ENCODE results near the gene NAALADL2. TPM values are rescaled to one million over a fixed set of nuclear protein-coding genes. Genes with fewer than 3 reads are reported as not detected.
"Not testable (repeated sequence)": the region's sequence is repeated elsewhere in the genome, so short reads cannot be mapped to it uniquely, and the experiment has no call there.

Gene NAALADL2
- total RNA-seq, 1 experiment from 2014 or later: 0.63 TPM

DNA sequence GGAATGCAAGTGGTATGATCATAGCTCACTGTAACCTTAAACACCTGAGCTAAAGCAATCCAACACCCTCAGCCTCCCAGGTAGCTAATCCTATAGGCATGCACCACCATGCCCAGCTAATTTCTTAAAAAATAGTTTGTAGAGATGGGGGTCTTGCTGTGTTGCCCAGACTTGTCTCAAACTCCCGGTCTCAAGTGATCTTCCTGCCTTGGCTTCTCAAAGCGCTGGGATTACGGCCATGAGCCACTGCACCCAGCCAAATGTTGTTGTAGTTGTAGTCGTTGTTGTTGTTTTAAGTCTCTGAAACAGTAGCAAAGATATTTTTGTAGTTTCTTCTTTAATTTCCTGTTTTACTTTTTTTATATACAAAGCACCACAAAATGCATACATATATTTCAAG lies 616.6 kb downstream of the NAALADL2 start:
- DNase-seq (ENCODE audit: low read depth): no peak

DNA sequence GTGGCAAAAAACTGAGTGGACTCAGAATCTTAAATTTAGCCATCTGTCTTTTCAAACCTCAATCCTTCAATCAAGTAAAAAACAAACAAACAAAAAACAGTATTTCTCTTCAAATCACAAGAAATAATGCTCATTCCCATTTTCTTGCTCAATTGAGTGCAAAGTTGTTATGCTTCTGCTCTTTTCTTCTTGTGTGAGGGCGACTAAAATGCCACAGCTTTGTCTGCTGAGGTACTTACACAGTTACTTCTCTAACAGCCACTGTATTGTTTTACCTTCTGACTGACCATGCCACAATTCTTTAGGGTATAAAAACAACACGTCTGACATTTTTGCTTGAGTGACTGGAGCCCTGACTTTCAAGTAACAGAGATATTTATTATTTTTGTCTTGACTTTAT lies 617.4 kb downstream of the NAALADL2 start:
- no peak for DNase-seq (ENCODE audit: low read depth)

DNA sequence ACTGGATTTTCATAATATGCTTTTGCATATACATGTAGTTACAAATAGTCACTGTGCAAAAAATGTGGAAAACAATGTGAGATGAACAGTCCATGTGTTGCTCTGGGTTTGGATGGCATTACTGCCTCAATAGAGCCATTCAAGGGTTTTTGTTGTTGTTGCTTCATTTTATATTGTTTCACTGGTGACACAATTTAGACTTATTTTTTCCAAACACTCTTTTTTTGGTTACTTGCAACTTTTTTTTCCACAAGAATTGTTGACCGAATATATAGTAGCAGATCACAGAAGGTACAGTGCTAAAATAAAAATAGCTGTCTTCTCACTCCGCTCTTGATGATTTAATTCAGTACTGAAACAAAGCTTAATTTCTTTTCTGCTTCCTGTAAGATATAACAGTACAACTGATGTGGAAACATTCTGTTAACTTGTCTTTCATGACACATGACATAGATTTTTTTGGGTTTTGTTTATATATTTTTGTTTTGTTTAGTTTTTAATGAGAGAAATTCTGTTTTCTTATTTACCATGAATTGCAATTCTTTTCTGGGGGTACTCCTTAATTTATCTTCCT lies 618.6 kb downstream of the NAALADL2 start:
- no peak for DNase-seq (ENCODE audit: low read depth)

DNA sequence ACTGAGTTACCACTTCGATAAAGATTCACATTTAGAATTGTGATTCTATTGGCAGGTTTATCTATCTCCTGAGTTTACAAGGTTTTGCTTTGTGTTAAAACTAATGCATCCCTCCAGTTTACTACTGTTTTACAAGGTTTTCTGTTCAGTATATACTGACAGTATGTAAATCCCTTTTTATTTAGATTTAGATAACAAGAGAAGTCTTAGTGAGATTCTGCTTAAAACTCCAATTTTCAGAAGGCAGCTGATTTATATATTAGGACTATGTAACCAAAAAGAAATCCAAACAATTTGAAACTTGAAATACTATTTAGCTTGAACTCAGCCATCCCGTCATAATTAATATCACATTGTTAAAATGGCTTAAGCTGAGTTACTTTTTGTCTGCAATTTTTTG lies 619.2 kb downstream of the NAALADL2 start:
- DNase-seq (ENCODE audit: low read depth): no peak

DNA sequence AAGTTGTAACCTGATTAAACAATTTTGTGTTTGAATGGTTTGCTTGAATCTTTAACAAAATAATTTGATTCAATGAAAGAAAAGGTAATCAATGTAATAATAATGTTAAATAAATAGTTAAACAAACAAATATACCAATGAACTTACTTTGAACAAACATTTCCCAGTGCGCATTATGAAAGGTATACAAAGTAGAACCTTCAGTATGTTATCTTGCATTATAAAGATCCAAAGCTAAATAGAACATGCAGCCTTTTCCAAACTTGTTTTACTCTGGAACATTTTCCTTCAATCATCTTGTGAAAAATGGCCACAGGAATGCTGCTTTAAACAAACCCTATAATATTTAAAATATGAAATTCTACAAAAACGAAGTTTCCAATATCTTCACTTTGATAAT lies 620.0 kb downstream of the NAALADL2 start:
- DNase-seq (ENCODE audit: low read depth): no peak

DNA sequence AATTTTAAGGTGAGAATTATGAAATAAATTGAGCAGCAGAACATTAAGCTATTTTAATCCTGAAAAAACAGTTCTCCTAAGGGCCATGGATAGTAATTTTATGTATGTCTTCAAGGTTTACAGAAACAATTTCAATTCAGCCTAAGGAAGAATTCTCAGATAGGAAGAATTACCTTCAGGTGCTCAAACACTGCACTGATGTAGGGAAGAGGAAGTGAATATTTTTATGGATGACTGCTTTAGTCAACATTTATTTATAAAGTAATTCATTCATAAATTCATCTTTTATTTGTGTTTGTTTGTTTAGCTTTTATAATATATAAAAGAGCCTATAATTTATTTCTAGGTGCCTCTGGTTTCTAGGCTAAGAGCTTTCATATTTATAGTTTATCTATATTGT lies 620.7 kb downstream of the NAALADL2 start:
- no peak for DNase-seq (ENCODE audit: low read depth)

DNA sequence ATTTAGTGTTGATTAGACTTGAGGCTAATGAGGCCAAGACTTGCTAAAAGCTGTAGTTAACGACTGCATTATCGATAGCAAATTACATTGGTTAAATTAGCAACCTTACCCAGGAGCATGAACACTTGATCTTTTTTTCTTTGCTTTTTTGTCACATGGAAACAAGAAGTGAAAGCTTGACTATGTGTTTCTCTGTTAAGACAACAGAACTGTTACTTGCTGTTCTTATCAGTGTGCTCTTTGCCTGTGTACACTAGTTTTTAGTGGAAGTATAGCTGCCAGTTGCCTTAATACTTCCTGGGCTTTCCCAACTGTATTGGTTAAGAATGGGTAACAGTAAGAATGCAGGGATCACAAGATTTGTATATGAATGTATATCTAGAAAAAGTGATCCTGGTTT lies 625.5 kb downstream of the NAALADL2 start:
- no peak for DNase-seq (ENCODE audit: low read depth)

DNA sequence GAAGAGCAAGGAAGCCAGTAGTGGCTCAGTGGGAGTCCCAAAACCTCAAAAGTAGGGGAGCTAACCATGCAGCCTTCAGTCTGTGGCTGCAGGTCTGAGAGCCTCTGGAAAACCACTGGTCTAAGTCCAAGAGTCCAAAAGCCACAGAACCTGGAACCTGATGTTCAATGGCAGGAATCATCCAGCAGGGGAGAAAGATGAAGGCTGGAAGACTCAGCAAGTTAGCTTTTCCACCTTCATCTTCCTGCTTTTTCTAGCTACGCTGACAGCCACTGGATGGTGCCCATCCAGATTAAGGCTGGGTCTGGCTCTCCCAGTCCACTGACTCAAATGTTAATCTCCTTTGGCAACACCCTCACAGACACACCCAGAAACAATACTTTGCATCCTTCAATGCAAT lies 626.3 kb downstream of the NAALADL2 start:
- no peak for DNase-seq (ENCODE audit: low read depth)

DNA sequence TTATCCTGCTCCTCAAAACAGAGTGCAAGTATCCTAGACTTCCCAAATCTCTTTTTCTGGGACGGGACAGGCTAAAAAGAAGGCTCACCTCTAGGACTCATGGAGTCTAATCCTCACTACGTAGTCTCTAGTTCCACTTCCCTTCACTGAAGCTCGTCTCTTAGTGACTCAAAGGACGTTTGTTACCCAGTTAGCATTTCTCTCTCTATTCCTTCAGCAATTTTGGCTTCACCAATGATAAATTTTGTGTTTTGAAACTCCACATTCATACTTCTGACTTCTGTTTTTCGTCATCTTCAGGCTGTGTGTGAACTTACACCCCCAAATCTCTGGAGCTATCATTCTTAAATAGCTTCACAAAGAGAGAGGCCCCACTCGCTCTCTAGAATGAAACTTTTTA lies 627.1 kb downstream of the NAALADL2 start:
- DNase-seq (ENCODE audit: low read depth): no peak

DNA sequence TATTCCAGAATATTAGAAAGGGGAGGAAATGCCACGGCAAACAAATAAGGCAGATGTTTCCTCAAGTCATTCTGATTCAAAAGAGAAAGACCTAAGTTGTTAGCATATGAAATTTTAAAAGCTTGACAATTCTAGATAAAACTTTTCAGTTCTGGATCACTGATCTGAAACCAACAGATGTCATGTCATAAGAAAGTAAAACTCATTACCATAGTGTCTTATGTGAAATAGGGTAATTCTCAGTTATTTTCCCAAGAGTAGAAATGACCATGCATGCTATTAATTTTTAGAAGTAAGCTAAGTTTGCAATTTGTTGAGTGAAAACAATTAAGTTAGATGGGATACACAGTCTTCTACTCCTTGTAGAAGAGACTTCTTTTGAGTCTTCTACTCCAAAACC lies 630.3 kb downstream of the NAALADL2 start:
- no peak for DNase-seq (ENCODE audit: low read depth)

DNA sequence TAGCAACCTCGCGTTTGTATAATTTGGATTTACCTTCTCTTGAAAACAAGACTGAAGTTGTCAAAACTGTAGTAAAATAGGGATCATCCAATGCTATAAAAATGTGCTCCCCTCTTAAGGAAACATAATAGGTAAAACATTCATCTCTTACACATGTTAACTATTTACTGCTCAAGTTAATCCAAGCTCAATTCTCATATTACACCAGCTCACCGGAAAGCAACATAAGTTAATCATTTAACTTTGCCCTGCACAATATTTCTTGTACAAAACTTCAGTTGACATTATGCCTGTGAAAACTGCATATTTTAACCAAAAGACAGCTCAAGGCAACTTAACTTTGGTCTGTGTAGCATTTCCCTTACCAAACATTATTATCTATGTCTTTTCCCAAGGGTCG lies 634.2 kb downstream of the NAALADL2 start:
- DNase-seq (ENCODE audit: low read depth): no peak

DNA sequence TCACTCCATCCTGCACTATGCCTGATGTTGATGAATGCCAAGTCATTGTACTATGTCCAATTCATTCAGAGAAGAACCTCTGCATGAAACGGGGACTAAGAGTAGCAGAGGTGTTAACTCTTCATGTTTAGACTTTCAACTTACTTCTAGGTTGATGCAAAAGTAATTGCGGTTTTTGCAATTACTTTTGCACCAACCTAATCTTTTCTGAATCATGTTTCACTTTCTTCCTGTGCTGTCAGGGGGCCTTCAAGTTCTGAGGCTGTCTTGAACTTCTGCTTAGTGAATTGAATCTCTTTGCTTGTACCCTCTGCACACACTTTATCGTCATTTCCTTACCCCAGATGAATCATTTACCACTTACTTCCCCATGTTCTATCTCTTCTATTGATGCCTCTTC lies 636.2 kb downstream of the NAALADL2 start:
- DNase-seq (ENCODE audit: low read depth): peak; percentile 62

DNA sequence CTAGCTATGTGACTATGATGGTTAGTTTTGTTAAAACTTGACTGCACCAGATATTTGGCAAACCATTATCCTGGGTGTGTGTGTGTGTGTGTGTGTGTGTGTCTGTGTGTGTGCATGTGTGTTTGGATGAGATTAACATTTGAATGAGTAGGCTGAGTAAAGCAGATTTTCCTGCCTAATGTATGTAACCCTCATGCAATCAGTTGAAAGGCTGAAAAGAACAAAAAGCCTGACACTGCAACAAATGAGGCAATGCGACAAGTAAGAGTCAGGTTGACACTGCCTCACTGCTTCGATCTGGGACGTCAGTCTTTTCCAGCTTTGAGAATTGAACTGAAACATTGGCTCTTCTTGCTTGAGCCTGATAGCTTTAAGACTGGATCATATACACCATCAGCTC lies 643.0 kb downstream of the NAALADL2 start:
- no peak for DNase-seq (ENCODE audit: low read depth)

DNA sequence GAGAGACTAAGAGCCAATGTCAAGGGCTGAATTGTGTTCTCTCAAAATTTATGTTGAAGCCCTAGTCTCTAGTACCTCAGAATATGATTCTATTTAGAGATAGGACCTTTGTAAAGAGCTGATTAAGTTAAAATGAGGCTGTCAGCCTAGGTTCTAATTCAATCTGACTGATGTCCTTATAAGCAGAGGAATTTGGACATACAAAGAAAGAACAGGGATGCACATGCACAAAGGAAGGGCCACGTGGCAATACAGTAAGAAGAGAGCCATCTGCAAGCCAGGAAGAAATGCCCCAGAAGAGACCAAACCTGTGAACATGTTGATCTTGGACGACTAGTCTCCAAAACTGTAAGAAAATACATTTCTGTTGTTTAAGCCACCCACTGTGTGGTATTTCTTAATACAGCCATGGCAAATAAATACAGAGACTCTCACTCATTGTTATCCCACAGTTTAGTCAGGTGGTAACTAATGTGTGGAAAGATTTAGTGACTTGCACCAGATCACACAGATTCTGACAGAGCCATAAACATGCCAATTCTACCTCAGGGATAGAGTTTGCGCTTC lies 652.2 kb downstream of the NAALADL2 start:
- DNase-seq (ENCODE audit: low read depth): no peak

DNA sequence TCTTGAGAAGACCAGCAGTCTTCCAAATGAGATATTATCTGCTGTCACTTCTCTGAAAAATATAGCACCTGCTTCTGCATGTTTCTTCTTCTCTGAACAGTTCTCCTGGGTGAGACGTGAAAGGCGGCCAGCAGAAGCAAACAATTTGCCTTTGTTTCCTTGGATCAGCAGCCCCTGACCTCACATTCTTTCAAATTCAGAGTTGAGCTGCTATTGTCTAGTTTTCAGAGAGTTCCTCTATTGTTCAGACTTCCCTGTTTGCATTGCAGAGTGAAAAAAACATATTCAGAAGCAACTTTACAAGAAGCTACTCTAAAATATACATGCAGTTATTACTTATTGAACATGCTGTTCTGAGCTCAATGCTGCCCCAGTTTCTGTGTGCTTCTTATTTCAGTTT lies 653.6 kb downstream of the NAALADL2 start:
- no peak for DNase-seq (ENCODE audit: low read depth)

DNA sequence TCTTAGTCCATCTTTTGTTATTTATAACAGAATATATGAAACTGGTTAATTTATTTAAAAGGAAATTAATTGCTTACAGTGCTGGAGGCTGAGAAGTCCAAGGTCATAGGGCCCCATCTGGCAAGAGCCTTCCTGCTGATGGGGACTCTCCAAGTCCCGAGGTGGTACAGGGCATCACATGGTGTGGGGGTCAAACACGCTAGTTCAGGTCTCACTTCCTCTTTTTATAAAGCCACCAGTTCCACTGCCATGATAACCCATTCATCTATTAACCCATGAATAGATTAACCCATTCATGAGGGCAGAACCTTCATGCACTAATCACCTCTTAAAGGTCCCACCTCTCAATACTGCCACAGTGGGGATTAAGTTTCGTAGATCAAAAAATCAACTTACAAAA lies 659.3 kb downstream of the NAALADL2 start:
- DNase-seq (ENCODE audit: low read depth): no peak

DNA sequence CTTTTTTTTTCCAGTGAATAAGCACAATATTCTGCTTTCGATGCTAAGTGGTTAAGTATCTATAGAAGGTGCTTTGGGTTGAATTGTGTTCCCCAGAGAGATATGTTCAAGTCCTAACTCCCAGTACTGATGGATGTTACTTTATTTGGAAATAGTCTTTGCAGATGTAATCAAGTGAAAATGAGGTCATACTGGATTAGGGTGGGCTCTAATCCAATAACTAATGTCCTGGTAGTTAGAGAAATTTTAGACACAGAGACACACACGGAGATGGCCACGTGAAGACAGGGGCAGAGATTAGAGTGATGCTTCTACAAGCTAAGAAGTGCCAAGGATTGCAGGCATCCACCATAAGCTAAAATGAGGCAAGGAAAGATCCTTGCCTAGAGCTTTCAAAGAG lies 662.3 kb downstream of the NAALADL2 start:
- no peak for DNase-seq (ENCODE audit: low read depth)

DNA sequence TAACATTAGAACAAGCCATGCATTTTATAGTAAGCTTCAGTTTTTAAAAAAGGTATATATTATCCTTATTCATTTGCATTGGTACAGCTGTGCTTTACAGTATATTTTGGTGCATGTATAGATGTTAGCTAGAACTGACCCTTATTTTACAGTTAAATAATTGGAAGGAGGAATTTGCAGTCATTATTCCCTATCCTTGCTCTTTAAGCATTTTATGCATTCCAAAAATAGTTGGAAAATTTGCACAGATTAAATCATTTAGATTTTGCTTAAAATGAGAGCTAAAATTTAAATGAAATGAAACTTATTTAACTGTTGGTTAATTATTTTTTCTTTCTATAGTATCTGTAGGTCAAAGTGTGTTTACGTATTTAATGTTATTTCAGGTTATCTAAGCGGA lies 667.1 kb downstream of the NAALADL2 start:
- DNase-seq (ENCODE audit: low read depth): no peak

DNA sequence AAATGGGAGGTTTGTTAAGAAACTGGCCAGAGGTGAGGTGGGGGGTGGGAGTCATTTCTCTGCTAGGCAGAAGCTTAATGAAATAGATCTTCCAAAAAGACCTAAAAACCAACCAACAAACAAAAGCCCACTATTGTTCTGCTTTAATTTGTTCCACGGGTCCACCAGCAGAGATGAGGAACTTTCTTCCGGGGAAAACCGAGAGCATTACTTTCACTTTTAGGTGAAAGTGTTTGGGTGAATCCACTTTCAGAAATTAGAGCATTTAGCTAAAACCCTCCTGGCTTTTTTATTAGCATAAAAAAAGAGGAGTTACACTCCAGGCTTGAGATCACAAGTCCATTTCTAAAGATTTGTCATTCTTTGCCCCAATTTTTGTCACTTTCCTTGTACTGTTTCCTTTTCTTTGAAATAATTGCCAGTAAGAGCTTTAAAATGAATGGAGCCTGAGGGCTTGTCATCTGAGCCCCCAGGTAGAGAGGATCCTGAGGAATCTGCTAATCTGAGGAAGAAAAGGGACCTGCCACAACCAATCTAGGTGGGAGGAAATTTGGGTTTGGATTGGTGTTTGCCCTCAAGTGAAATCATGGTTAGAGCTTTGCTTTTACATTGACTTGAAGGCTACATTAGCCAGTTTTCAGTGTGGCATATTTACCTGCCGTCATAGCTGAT lies 667.6 kb downstream of the NAALADL2 start:
- peak; percentile 32 for DNase-seq (ENCODE audit: low read depth)

DNA sequence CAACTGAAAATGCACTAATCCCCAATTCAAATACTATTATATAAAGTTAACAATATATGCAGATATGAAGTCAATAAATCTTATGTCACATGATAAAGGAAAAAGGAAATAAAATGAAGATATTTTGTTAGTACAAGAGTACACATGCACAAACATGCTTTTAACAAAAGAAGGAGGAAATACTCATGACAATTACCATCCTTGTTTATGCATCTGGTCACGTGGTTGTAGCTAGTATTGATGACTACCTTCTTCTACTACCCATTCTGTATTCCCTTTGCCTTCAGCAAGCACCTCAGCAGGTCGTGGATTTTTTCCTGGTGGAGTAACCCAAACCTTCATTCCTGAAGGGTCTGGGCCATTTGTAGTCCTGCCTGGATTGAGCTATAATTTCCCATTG lies 669.6 kb downstream of the NAALADL2 start:
- DNase-seq (ENCODE audit: low read depth): not testable (repeated sequence)

DNA sequence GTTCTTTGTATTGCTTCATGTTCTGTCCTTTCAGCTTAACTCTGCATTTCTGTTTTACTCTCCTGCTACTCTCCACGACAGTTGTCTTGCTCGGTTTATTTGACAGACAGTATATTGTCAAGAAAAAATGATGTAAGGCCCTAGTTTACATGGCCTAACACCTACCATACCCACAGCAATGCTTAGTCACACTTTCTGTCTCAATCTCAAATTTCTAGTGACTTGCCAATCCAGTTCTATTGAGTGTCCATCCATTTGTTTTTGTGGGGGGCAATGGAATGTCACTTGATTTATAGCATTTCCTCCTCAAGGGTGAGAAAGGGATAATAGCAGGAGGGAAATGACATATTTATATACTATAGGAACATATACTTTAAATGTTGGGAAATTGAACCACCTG lies 676.2 kb downstream of the NAALADL2 start:
- no peak for DNase-seq (ENCODE audit: low read depth)

DNA sequence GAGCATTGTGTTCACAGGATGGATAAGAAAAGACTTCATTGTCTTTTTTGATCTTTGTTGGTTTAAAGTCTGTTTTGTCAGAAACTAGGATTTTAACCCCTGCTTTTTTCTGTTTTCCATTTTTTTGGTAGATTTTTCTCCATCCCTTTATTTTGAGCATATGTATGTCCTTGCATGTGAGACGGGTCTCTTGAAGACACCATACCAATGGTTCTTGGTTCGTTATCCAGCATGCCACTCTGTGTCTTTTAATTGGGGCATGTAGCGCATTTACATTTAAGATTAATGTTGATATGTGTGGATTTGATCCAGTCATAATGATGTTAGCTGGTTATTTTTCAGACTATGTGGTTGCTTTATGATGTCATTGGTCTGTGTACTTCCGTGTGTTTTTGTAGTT lies 687.0 kb downstream of the NAALADL2 start:
- DNase-seq (ENCODE audit: low read depth): no peak

DNA sequence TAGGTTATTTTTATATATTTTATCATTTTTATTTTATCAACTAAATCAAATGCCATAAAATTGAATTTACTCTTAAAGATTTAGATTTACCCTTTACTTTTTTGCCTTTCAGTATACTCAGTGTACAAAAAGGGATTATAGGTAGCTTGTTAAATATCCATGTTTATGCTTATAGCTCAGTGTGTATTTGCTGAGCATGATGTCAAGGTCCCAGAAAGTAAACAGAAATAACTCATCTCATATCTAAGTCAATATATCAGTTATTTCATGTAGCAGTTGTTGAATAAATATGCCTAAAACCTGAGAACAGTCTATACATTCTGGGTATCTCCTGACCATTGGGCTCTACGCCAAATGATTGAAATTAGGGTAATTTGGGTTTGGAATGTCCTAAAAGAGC lies 693.8 kb downstream of the NAALADL2 start:
- no peak for DNase-seq (ENCODE audit: low read depth)

Measured in HT1080 (cell line).